Stimulated activated CD4-positive, alpha-beta T cell treated with anti-CD3 and anti-CD28 coated beads, Interleukin-1b, Interleukin-23, amount 100 ng/mL, for 24 hours (primary cell): ENCODE results near the gene RBMS3.
"Not testable (repeated sequence)": the region's sequence is repeated elsewhere in the genome, so short reads cannot be mapped to it uniquely, and the experiment has no call there.

ENCODE experiments used
- DNase-seq, 4 experiments: peaks; one replicate each; pipeline ENCODE4 v3.0.0-alpha.2; 2020; ENCODE audit warnings: low read depth in 4 of 4, low spot score in 1 of 4

The RBMS3 gene

DNA sequence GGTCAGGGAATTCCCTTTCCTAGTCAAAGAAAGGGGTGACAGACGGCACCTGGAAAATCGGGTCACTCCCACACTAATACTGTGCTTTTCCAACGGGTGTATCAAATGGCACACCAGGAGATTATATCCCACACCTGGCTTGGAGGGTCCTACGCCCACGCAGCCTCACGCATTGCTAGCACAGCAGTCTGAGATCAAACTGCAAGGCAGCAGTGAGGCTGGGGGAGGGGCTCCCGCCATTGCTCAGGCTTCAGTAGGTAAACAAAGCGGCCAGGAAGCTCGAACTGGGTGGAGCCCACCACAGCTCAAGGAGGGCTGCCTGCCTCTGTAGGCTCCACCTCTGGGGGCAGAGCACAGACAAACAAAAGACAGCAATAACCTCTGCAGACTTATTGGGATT, 769.2 kb downstream of the RBMS3 start:
- DNase-seq, result not testable (repeated sequence)

DNA sequence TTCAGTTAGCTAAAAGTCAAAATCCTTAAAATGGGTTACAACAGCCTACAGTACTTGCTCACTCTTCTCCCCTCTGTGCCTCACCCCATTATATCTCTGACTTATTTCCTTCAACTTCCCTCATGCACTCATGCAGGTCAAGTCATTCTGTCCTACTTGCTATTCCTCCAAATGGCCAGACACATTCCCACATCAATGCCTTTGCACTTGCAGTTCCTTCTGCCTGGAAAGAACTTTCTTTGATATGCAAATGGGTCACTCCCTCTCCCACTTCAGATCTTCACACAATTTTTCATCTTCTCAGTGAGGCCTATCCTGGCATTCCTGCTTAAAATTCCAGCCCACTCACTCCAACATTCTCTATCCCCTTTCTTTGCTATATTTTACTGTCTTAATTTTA, 778.4 kb downstream of the RBMS3 start:
- no peak for DNase-seq
